Activated CD8-positive, alpha-beta memory T cell treated with anti-CD3 and anti-CD28 coated beads for 36 hours (primary cell): ENCODE measurements around the gene IFI6. TPM values are rescaled to one million over a fixed set of nuclear protein-coding genes. Genes with fewer than 3 reads are reported as not detected.
"Not testable (repeated sequence)": the region's sequence is repeated elsewhere in the genome, so short reads cannot be mapped to it uniquely, and the experiment has no call there.

Experiments
- CTCF ChIA-PET: fragments of 350-600 bp; sonication (Branson Sonifier 250); formaldehyde crosslinking; loops from one replicate; lab custom pipeline; 2021; ENCODE audit warnings: antibody characterized with exemption; lab: Charles Lee
- POLR2A ChIA-PET: fragments of 350-600 bp; sonication (Branson Sonifier 250); formaldehyde crosslinking; loops from one replicate; lab custom pipeline; 2021; ENCODE audit warnings: antibody characterized with exemption; lab: Charles Lee
- total RNA-seq, 2 experiments: library from RNA; stranded (reverse); gene quantifications; one replicate each; pipeline ENCODE4 v1.2.3, GENCODE V29; 2021

IFI6 gene
- total RNA-seq, 2 experiments from 2014 or later = 9.3 to 13.3 TPM

DNA sequence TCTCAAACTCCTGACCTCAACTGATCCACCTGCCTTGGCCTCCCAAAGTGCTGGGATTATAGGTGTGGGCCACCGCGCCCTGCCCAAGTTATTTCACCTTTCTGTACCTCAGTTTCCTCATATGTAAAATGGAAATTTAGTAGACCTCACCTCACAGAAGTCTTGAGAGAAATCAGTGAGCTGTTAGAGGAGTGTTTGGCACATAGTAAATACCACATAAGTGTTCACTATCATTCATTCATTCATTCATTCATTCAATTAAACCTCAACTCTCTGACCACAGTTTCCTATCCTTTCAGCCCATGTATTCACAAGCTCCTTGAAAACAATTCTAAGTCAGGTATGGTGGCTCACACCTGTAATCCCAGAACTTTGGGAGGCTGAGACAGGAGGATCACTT is 33.2 kb downstream of the IFI6 start:
- ChIA-PET POLR2A (no interaction called here), CTCF (interaction anchor here (0.6 to 1.3 kb wide), 4 partner anchors 11 to 570 kb away, joined by 3 to 4 read pairs (median 3); no protein-coding TSS in a partner anchor)

GRCh38 chr1:27638047-27638734 is 33.8 kb downstream of the IFI6 start:
- ChIA-PET POLR2A (no interaction called here), CTCF (interaction anchor here (0.7 to 1.3 kb wide), 3 partner anchors 20 to 640 kb away, joined by 3 to 4 read pairs (median 3); no protein-coding TSS in a partner anchor)

DNA sequence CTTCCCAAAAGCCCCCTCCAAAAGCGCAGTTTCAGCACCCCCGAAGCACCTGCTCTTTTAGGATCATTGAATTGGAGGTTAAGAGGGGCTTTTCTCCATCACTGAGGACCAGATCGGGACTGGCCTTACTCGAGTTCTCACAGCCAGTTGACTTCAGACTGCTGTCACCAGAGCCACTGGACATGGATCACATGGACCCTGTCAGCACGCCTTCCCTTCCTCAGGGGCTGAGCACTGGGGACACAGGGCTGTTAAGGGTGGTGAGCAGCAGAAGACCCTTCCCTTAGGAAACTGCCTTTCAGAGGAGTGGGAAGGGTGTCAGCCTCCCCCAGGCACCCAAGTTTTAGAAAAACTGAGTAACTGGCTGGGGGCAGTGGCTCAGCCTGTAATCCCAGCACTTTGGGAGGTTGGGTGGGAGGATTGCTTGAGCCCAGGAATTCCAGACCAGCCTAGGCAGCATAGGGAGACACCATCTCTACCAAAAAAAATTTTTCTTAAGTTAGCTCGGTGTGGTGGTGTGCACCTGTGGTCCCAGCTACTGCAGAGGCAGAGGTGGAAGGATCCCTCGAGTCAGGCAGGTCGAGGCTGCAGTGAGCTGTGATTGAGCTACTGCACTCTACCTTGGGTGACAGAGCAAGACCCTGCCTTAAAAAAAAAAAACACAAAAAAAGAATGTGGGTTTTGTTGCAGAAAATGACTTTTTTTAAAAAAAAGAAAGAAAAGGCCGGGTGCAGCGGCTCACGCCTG is 36.4 kb downstream of the IFI6 start:
- ChIA-PET POLR2A (interaction anchor here (0.6 kb wide), 1 partner anchor 12 kb away, joined by 4 read pairs; no protein-coding TSS in a partner anchor), CTCF (interaction anchor here (0.7 to 1.1 kb wide), 2 partner anchors 27 to 78 kb away, joined by 3 read pairs; no protein-coding TSS in a partner anchor)

DNA sequence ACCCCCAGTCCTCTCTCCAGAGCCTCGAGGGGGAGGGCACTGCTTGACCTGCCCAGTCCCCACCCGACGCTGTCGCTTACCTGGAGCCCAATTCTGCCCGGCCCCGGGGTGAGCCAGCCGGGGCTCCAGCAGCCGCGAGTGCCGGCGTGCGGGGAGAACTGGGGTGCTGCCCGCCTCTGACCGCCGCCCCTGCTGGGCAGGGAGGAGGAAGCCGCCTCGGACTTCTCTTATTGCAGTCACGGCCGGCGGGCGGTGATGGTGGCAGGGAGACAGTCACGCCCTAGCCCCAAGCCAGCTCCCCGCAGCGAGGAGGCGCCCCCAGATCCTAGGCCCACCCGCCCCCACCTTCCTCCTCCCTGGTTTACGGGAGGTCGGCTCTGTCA is 37.0 kb downstream of the IFI6 start, which contains the start of gene FGR:
Gene FGR, minus strand, starts transcription at position 201 of the 383 bp plus-strand sequence. CDS start 11,269 bp downstream, outside the sequence.
- CTCF ChIA-PET = interaction anchor here (1.6 kb wide), 1 partner anchor 28 kb away, joined by 3 read pairs; no protein-coding TSS in a partner anchor

GRCh38 chr1:27634177-27634984 is 37.6 kb downstream of the IFI6 start:
- POLR2A ChIA-PET = no interaction called here
- CTCF ChIA-PET = interaction anchor here (1.6 kb wide), 1 partner anchor 28 kb away, joined by 3 read pairs; no protein-coding TSS in a partner anchor

More for the DNA sequence above, 37.0 kb downstream of the IFI6 start, which contains the start of gene FGR:
- POLR2A ChIA-PET = no interaction called here

GRCh38 chr1:27633640-27634176 is 38.3 kb downstream of the IFI6 start:
- ChIA-PET CTCF (interaction anchor here (1.6 kb wide), 2 partner anchors 13 to 29 kb away, joined by 3 to 11 read pairs; no protein-coding TSS in a partner anchor), POLR2A (no interaction called here)

GRCh38 chr1:27633298-27633610 is 38.7 kb downstream of the IFI6 start:
- CTCF ChIA-PET = interaction anchor here (1.6 kb wide), 2 partner anchors 13 to 30 kb away, joined by 3 to 11 read pairs; no protein-coding TSS in a partner anchor
- POLR2A ChIA-PET = no interaction called here

- POLR2A ChIA-PET = interaction anchor here (1.1 kb wide), 2 partner anchors 30 to 31 kb away, joined by 3 to 4 read pairs; no protein-coding TSS in a partner anchor
- CTCF ChIA-PET = interaction anchor here (1.0 to 1.6 kb wide), 5 partner anchors 9 to 28 kb away, joined by 3 to 11 read pairs (median 5); no protein-coding TSS in a partner anchor
These were observed 39.4 kb downstream of the IFI6 start for GRCh38 chr1:27632387-27633297.

GRCh38 chr1:27630859-27631491 is 41.0 kb downstream of the IFI6 start:
- CTCF ChIA-PET = interaction anchor here (1.2 kb wide), 1 partner anchor 32 kb away, joined by 4 read pairs; no protein-coding TSS in a partner anchor
- POLR2A ChIA-PET = no interaction called here

GRCh38 chr1:27628712-27629111 is 43.3 kb downstream of the IFI6 start:
- ChIA-PET POLR2A (no interaction called here), CTCF (interaction anchor here (0.6 to 1.3 kb wide), 8 partner anchors 10 to 90 kb away, joined by 3 to 9 read pairs (median 4); no protein-coding TSS in a partner anchor)

DNA sequence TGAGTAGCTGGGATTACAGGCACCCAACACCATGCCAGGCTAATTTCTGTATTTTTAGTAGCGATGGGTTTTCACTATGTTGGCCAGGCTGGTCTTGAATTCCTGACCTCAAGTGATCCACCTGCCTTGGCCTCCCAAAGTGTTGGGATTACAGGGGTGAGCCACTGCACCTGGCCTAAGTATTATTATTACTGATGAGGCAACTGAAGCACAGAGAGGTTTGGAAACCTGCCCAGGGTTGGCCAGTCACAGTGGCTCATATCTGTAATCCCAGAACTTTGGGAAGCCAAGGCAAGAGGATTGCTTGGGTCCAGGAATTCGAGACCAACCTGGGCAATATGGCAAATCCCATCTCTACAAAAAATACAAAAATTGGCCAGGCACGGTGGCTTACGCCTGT is 44.3 kb downstream of the IFI6 start:
- CTCF ChIA-PET = interaction anchor here (0.9 to 1.3 kb wide), 3 partner anchors 12 to 35 kb away, joined by 3 to 5 read pairs (median 5); no protein-coding TSS in a partner anchor
- POLR2A ChIA-PET = not testable (repeated sequence)

GRCh38 chr1:27627061-27627460 is 44.9 kb downstream of the IFI6 start:
- ChIA-PET POLR2A (no interaction called here), CTCF (no interaction called here)

- POLR2A ChIA-PET = no interaction called here
- CTCF ChIA-PET = interaction anchor here (1.2 to 1.3 kb wide), 2 partner anchors 10 to 37 kb away, joined by 4 to 7 read pairs; no protein-coding TSS in a partner anchor
These were observed 45.7 kb downstream of the IFI6 start for GRCh38 chr1:27626031-27626935.

- ChIA-PET POLR2A (no interaction called here), CTCF (interaction anchor here (0.9 to 1.3 kb wide), 4 partner anchors 10 to 38 kb away, joined by 3 to 5 read pairs (median 4); no protein-coding TSS in a partner anchor)
These were observed 47.4 kb downstream of the IFI6 start for GRCh38 chr1:27624467-27625178.
